GM12801 (cell line): ENCODE results near the gene CDK4.

Experiments
- CTCF ChIP-seq: IDR thresholded peaks from one replicate; pipeline ENCODE4 v1.5.1; 2011; ENCODE audit warnings: control low read depth; ENCODE audit not compliant: insufficient read length; ENCODE audit errors: extremely low read depth

Gene CDK4

GRCh38 chr12:57782608-57783465 is 30.7 kb upstream of the CDK4 start, which contains the start of gene TSFM:
Gene TSFM (plus strand): TSS chr12:57782787. CDS start chr12:57782802, 15 bp downstream.
- peak; percentile 59 for TF ChIP-seq CTCF

GRCh38 chr12:57782243-57782607 is 30.1 kb upstream of the CDK4 start:
- TF ChIP-seq CTCF: no peak

GRCh38 chr12:57781801-57782200 is 29.7 kb upstream of the CDK4 start:
- no peak for TF ChIP-seq CTCF

GRCh38 chr12:57781244-57781643 is 29.1 kb upstream of the CDK4 start:
- no peak for TF ChIP-seq CTCF

GRCh38 chr12:57780284-57780897 is 28.3 kb upstream of the CDK4 start:
- no peak for TF ChIP-seq CTCF

GRCh38 chr12:57779736-57780135 is 27.6 kb upstream of the CDK4 start:
- no peak for TF ChIP-seq CTCF

- TF ChIP-seq CTCF: no peak
Observed at GRCh38 chr12:57777911-57778310, 25.8 kb upstream of the CDK4 start.
